Ishikawa (cell line): ENCODE results near the gene RFX5.

Source experiments
- CEBPB ChIP-seq: IDR thresholded peaks from 2 replicates; pipeline ENCODE4 v1.6.1; 2012
- CREB1 ChIP-seq: IDR thresholded peaks from 2 replicates; pipeline ENCODE4 v1.6.1; 2012; ENCODE audit warnings: low read depth
- EGR1 ChIP-seq: IDR thresholded peaks from 2 replicates; pipeline ENCODE4 v1.6.1; 2012
- EP300 ChIP-seq: IDR thresholded peaks from 2 replicates; pipeline ENCODE4 v1.6.1; 2012; ENCODE audit warnings: borderline replicate concordance
- FOXM1 ChIP-seq: IDR thresholded peaks from 2 replicates; pipeline ENCODE4 v1.6.1; 2012; ENCODE audit warnings: low read depth, borderline replicate concordance
- NFIC ChIP-seq: IDR thresholded peaks from 2 replicates; pipeline ENCODE4 v1.6.1; 2012
- RAD21 ChIP-seq: IDR thresholded peaks from 2 replicates; pipeline ENCODE4 v1.6.1; 2012; ENCODE audit warnings: low read depth
- TAF1 ChIP-seq: IDR thresholded peaks from 2 replicates; pipeline ENCODE4 v1.6.1; 2012; ENCODE audit warnings: low read depth, mild to moderate bottlenecking
- TCF12 ChIP-seq: IDR thresholded peaks from 2 replicates; pipeline ENCODE4 v1.6.1; 2012; ENCODE audit warnings: low read depth
- TEAD4 ChIP-seq: IDR thresholded peaks from 2 replicates; pipeline ENCODE4 v1.6.1; 2012
- YY1 ChIP-seq: IDR thresholded peaks from 2 replicates; pipeline ENCODE4 v1.6.1; 2012; ENCODE audit warnings: low read depth
- ZBTB7A ChIP-seq: IDR thresholded peaks from 2 replicates; pipeline ENCODE4 v1.6.1; 2012; ENCODE audit warnings: low read depth
- TF ChIP-seq, protein P1 (sequence below): IDR thresholded peaks from 2 replicates; pipeline ENCODE4 v1.6.1; 2012
- TF ChIP-seq, protein P2 (sequence below): IDR thresholded peaks from 2 replicates; pipeline ENCODE4 v1.6.1; 2012
- TF ChIP-seq, protein P3 (sequence below): IDR thresholded peaks from 2 replicates; pipeline ENCODE4 v1.6.1; 2012; ENCODE audit warnings: low read depth, mild to moderate bottlenecking

The RFX5 gene

DNA sequence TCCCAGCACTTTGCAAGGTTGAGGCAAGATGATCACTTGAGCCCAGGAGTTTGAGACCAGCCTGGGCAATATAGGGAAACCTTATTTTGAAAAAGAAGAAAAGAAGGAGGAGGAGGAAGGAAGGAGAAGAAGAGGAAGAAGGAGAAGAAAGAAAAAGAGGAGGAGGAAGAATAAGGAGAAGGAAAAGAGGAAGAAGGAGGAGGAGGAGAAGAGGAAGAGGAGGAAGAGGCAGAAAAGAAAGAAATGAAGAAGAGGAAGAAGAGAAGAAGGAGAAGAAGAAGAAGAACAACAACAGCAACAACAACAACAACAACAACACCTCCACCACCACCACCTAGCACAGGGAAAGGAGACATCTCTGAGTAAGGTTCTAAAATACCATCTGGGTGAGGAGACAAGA, 14.8 kb upstream of the RFX5 start:
- TF ChIP-seq CREB1: no peak
- no peak for TF ChIP-seq RAD21
- TF ChIP-seq, protein P1, sequence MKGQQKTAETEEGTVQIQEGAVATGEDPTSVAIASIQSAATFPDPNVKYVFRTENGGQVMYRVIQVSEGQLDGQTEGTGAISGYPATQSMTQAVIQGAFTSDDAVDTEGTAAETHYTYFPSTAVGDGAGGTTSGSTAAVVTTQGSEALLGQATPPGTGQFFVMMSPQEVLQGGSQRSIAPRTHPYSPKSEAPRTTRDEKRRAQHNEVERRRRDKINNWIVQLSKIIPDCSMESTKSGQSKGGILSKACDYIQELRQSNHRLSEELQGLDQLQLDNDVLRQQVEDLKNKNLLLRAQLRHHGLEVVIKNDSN: no peak

DNA sequence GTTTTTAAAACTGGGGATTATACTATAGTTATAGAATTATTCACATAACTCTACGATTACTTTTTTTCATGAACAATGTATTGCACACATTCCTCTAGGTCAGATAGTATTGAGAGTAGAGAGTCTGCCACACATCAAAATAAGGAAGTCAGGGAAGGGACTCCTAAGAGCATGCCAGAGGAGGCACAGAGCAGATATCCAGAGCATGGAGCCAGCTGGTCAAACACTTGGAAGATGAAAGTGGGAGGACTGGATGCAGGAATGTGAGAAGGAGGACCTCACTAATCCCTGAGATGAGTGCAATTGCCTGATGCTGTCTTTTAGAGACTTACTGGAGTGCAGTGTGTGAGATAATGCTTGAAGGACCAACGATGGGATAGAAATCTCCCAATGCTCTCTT, 9.6 kb upstream of the RFX5 start:
- no peak for TF ChIP-seq CREB1

DNA sequence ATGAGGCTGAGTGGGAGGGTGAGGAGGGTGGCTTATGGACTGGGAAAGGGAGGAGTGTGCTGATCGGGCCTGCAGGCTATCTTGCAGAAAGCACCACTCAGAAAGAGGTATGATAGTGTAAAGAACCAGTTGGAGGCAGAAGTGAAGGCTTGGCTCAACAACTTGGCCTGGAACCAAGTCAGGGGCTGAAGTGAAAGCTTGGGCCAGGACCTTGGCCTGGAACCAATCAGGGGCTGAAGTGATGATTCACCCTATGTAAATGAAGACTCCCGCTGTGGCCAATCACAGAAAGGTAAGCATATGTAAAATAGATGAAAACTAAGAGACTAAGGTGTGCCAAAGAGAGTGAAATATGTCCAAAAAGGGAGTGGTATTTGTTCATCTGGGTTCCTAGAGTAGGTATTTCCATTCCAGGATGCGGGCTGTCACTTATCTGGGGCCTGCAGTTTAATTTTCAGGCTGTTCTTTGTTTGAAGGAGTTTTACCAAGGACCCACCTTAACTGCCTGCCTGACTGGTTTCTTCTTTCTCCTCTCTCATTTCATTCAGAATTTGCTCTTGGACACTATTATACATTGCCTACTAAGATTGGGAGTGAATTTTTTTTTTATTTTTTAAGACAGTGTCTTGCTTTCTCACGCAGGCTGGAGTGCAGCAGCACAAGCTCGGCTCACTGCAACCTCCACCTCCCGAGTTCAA, 5.1 kb upstream of the RFX5 start:
- TF ChIP-seq TAF1: no peak
- no peak for TF ChIP-seq YY1
- TF ChIP-seq, protein P2, sequence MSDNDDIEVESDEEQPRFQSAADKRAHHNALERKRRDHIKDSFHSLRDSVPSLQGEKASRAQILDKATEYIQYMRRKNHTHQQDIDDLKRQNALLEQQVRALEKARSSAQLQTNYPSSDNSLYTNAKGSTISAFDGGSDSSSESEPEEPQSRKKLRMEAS: 0 out of 2 replicates have a peak, but pooled peaks have one; percentile 10
- no peak for TF ChIP-seq CEBPB
- TF ChIP-seq EP300: no peak
- TF ChIP-seq RAD21: no peak
- peak; percentile 93 for TF ChIP-seq NFIC
- no peak for TF ChIP-seq ZBTB7A
- TF ChIP-seq, protein P3, sequence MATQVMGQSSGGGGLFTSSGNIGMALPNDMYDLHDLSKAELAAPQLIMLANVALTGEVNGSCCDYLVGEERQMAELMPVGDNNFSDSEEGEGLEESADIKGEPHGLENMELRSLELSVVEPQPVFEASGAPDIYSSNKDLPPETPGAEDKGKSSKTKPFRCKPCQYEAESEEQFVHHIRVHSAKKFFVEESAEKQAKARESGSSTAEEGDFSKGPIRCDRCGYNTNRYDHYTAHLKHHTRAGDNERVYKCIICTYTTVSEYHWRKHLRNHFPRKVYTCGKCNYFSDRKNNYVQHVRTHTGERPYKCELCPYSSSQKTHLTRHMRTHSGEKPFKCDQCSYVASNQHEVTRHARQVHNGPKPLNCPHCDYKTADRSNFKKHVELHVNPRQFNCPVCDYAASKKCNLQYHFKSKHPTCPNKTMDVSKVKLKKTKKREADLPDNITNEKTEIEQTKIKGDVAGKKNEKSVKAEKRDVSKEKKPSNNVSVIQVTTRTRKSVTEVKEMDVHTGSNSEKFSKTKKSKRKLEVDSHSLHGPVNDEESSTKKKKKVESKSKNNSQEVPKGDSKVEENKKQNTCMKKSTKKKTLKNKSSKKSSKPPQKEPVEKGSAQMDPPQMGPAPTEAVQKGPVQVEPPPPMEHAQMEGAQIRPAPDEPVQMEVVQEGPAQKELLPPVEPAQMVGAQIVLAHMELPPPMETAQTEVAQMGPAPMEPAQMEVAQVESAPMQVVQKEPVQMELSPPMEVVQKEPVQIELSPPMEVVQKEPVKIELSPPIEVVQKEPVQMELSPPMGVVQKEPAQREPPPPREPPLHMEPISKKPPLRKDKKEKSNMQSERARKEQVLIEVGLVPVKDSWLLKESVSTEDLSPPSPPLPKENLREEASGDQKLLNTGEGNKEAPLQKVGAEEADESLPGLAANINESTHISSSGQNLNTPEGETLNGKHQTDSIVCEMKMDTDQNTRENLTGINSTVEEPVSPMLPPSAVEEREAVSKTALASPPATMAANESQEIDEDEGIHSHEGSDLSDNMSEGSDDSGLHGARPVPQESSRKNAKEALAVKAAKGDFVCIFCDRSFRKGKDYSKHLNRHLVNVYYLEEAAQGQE: no peak
- TF ChIP-seq EGR1: no peak
- 0 out of 2 replicates have a peak, but pooled peaks have one; percentile 12 for TF ChIP-seq TEAD4
- TF ChIP-seq, protein P1: no peak
- no peak for TF ChIP-seq FOXM1
- no peak for TF ChIP-seq CREB1
- peak; percentile 25; the same call in 1 of the 2 replicates for TF ChIP-seq TCF12

DNA sequence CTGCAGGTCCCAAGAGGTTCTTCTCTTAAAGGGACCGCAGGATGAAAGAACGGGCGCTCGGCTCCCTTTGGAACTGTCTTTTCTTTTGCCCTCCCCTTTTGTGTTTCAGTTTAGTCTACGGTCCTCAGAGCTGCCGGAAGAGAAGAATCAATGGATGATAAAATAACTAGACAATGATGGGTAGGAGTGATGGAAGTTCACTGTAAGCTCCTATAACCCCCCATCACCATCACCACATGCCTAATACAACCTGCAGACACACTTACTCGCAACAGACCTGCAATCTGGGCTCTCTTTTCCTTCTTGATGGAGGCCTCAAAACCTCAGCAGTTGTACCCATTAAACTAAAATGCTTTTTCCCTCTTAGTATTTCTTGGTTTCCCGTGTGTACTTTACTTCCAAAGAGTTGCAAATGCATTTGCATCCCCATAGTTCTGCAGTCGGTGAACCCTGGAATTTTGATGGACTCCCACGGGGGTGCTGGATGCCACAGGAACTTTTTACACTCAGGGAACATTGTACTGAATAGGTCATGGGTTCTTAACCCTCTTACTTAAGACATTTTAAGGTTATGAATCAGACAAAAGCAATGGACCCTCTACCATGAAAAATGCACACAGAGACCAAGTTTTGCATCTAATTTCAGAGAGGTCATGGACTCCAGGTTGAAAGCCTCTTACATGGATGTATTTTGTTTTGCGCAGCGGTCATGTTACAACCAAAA, 633 bp upstream of the RFX5 start:
- TF ChIP-seq, protein P1: no peak
- TF ChIP-seq ZBTB7A: no peak
- no peak for TF ChIP-seq EGR1
- TF ChIP-seq TCF12: no peak
- TF ChIP-seq TAF1: no peak
- no peak for TF ChIP-seq NFIC
- TF ChIP-seq RAD21: no peak
- no peak for TF ChIP-seq YY1
- TF ChIP-seq TEAD4: no peak

DNA sequence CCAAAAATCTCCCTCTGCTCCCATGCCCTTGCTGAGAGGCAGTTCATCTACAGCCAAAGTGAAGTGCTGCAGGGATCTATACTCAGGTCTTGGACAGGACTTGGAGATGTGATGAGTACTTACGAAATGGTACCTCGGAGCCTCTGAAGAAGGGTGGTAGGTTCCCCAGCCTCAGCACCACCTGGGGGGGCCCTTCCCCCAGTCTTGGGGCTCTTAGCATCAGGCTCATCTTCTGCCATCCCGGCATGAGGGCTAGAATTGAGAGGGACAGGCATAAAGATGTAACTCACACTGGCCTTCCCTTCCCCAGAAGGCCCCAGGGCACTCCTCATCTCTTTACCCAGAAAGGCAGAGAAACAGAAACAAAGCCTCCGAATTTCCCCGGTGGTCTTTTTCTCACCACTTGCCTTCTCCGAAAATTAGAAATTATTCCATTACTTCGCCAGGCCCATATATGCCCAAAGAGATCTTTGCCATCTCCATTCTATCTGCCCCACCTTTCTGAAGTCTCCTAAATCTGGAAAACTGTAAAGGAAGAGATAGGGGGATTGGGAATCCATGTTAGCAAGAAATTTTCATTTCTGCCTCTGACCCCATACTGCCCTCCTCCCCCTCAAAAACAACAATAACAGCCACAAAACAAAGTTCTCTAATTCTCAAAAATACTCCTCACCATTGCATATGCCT, 827 bp downstream of the RFX5 start:
- TF ChIP-seq TEAD4: no peak
- no peak for TF ChIP-seq EGR1
- no peak for TF ChIP-seq YY1
- no peak for TF ChIP-seq TAF1
- no peak for TF ChIP-seq CREB1
- TF ChIP-seq, protein P1: no peak
- TF ChIP-seq, protein P3: no peak
- TF ChIP-seq, protein P2: no peak
- TF ChIP-seq CEBPB: no peak
- TF ChIP-seq RAD21: no peak
- TF ChIP-seq ZBTB7A: no peak
- no peak for TF ChIP-seq NFIC
- no peak for TF ChIP-seq FOXM1
- TF ChIP-seq TCF12: no peak
